Neural progenitor cell (in vitro differentiated cells): ENCODE data around the gene CADM1.

Experiments used
- CTCF ChIP-seq: fragments of 200-600 bp; sonication (generic); IDR thresholded peaks from 2 replicates; pipeline ENCODE4 v1.5.1; 2017; ENCODE audit warnings: antibody characterized with exemption, mild to moderate bottlenecking
- EZH2 ChIP-seq: fragments of 200-600 bp; sonication (generic); IDR thresholded peaks from 2 replicates; pipeline ENCODE4 v1.6.1; 2017; ENCODE audit warnings: antibody characterized with exemption, mild to moderate bottlenecking, moderate library complexity
- EZH2phosphoT487 ChIP-seq: fragments of 200-600 bp; sonication (generic); IDR thresholded peaks from 2 replicates; pipeline ENCODE4 v1.6.1; 2017; ENCODE audit warnings: antibody characterized with exemption

GRCh38 chr11:115506954-115507675 is 2.9 kb upstream of the CADM1 start:
- TF ChIP-seq CTCF (no peak), EZH2phosphoT487 (no peak), EZH2 (no peak)
